Placental epithelial cell (primary cell): ENCODE data around the gene HRCT1. TPM values are rescaled to one million over a fixed set of nuclear protein-coding genes. Genes with fewer than 3 reads are reported as not detected.

ENCODE experiments used
- total RNA-seq: library from RNA; depleted of rRNA; stranded (reverse); fragments of >200 nt; gene quantifications from 2 replicates; pipeline ENCODE4 v1.2.3, GENCODE V29; 2012

Gene HRCT1
- total RNA-seq = 0.39 and 0.76 TPM in 2 replicates

GRCh38 chr9:35905912-35906679 is at the start of gene HRCT1:
Gene HRCT1, plus strand, starts transcription at chr9:35906202. Its CDS starts 86 bp downstream, at chr9:35906288.

GRCh38 chr9:35870351-35870923 is 35.6 kb upstream of the HRCT1 start, which contains the start of gene OR13J1:
Gene OR13J1, minus strand, starts transcription at chr9:35870401. Its CDS starts 0 bp downstream, at chr9:35870401.

GRCh38 chr9:35909274-35909673 is 3.3 kb downstream of the HRCT1 start, which contains the start of gene SPAAR:
Gene SPAAR, plus strand, starts transcription at chr9:35909490. Its CDS starts 974 bp downstream, at chr9:35910464.

Other genes starting within 250 kb of the HRCT1 start
- 39,103 and 115,939 TPM in 2 replicates for gene RMRP, start 248.2 kb upstream of the HRCT1 start, total RNA-seq
- 5.5 and 6.6 TPM in 2 replicates for gene CCDC107, start 247.9 kb upstream of the HRCT1 start, total RNA-seq
- 1.2 and 1.6 TPM in 2 replicates for gene ARHGEF39, start 241.0 kb upstream of the HRCT1 start, total RNA-seq
- gene CA9, start 232.3 kb upstream of the HRCT1 start, total RNA-seq = not detected in 2 replicates
- 87.9 and 98.7 TPM in 2 replicates for gene TPM2, start 216.3 kb upstream of the HRCT1 start, total RNA-seq
- 118 and 165 TPM in 2 replicates for gene TLN1, start 174.0 kb upstream of the HRCT1 start, total RNA-seq
- gene CREB3, start 173.5 kb upstream of the HRCT1 start, total RNA-seq = 56.1 and 92.0 TPM in 2 replicates
- gene GBA2, start 157.0 kb upstream of the HRCT1 start, total RNA-seq = 25.9 and 31.7 TPM in 2 replicates
- 18.1 and 27.0 TPM in 2 replicates for gene RGP1, start 156.9 kb upstream of the HRCT1 start, total RNA-seq
- gene MSMP, start 151.9 kb upstream of the HRCT1 start, total RNA-seq = not detected in 2 replicates
- gene NPR2, start 114.6 kb upstream of the HRCT1 start, total RNA-seq = 9.0 and 23.6 TPM in 2 replicates
- gene SPAG8, start 93.9 kb upstream of the HRCT1 start, total RNA-seq = 0.65 and 1.2 TPM in 2 replicates
- gene HINT2, start 91.2 kb upstream of the HRCT1 start, total RNA-seq = 10.6 and 15.7 TPM in 2 replicates
- not detected in 2 replicates for gene FAM221B, start 77.5 kb upstream of the HRCT1 start, total RNA-seq
- 3.5 and 4.0 TPM in 2 replicates for gene TMEM8B, start 77.0 kb upstream of the HRCT1 start, total RNA-seq
- gene OR13J1, start 35.8 kb upstream of the HRCT1 start, total RNA-seq = not detected in 2 replicates
- not detected in 2 replicates for gene SPAAR, start 3.3 kb downstream of the HRCT1 start, total RNA-seq
- gene OR2S2, start 52.0 kb downstream of the HRCT1 start, total RNA-seq = not detected in 2 replicates
- 22.2 and 54.2 TPM in 2 replicates for gene RECK, start 130.7 kb downstream of the HRCT1 start, total RNA-seq
- gene GLIPR2, start 230.5 kb downstream of the HRCT1 start, total RNA-seq = 36.3 and 83.6 TPM in 2 replicates